Left lobe of liver (tissue), 2 donors: ENCODE measurements around the gene SMCO2. TPM values are rescaled to one million over a fixed set of nuclear protein-coding genes. Genes with fewer than 3 reads are reported as not detected.

Experiments used
- ATAC-seq: fragments of 200-7000 bp; cut with Tn5 transposase; one replicate; pipeline ENCODE4 v1.9.1; 2020; ENCODE audit warnings: mild to moderate bottlenecking, moderate library complexity
- DNase-seq: peaks from one replicate; pipeline ENCODE4 v3.0.0-alpha.2; 2020; ENCODE audit warnings: low spot score
- total RNA-seq: library from RNA; stranded (reverse); gene quantifications from one replicate; pipeline ENCODE4 v1.2.1, GENCODE V29; 2021
- donor health status: DM: no; HTN: no; CAD: no; lungs with moderate emphysema.
- donor health status: DM: no; HTN: yes; CAD: no.

SMCO2 gene
- total RNA-seq: not detected

GRCh38 chr12:27446436-27446835 lies at the start of gene SMCO2:
Gene SMCO2 (plus strand): TSS chr12:27446736. CDS start chr12:27470632, 23,896 bp downstream.
- ATAC-seq (no peak), DNase-seq (no peak)

- no peak for DNase-seq
- ATAC-seq: peak; percentile 65
Observed at GRCh38 chr12:27398466-27398865, 48.1 kb upstream of the SMCO2 start.

- ATAC-seq: no peak
- no peak for DNase-seq
Observed at GRCh38 chr12:27399074-27399473, 47.5 kb upstream of the SMCO2 start.

DNA sequence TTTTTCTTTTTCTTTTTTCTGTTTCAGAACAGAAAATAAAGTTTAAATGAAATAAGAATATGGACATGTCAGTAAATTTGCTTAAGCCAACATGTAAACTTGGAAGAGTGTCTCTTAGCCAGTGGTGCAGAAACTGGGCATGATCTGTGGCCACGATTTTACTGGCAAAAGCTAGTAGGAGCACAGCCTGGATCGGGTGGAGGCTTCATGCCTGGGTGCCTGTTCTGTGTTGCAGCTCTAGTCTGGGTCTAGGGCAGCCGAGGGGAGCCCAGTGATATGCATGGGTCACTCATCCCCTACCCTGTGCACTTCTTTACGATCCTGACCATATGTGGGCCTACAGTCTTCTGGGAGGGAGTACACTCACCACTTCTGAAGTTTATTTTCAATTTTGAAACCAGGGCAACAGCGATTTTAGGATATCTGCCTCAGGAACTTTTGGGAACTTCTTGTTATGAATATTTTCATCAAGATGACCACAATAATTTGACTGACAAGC lies 45.6 kb upstream of the SMCO2 start:
- no peak for DNase-seq
- ATAC-seq: no peak

DNA sequence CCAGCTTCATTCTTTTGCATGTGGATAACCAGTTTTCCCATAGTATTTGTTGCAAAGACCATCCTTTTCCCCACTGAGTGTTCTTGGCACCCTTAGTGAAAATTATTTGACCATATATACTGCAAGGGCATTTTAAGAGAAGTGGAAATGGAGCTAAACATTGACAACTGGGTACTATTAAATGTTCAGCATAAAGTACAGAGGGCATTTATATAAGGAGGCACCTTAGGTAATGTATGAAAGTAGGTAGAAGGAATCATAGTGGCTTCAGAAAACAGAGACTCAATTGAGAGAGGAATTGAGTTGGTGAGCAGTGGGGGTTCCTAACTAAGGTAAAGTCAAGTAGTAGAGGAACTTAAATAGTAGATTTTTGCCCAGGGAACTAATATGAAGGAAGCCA lies 34.5 kb upstream of the SMCO2 start:
- no peak for ATAC-seq

GRCh38 chr12:27422697-27423096 lies 23.8 kb upstream of the SMCO2 start:
- DNase-seq (no peak), ATAC-seq (no peak)

More for the DNA sequence above, 34.5 kb upstream of the SMCO2 start:
- no peak for DNase-seq

GRCh38 chr12:27424631-27425230 lies 21.8 kb upstream of the SMCO2 start:
- ATAC-seq: peak; percentile 99
- DNase-seq: no peak

DNA sequence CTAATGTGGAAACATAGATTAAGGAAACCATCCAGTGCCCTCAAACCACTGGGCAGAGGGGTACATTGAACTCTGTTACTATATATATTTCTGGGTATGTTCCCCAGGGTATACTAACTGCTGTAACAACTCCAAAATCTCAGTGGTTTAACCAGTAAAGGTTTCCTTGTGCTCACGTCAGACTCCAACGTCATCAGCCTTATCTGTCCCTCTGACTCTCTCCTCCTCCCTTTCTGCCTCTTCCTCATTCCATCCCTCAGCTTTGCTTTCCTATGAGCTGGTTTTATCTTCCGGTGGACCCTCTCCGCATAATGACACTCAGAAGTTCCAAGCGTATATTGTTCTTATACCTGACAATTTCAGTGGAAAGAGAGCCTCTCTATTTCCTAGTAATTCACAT lies 21.2 kb upstream of the SMCO2 start:
- ATAC-seq (no peak), DNase-seq (no peak)

- DNase-seq (no peak), ATAC-seq (no peak)
Observed at GRCh38 chr12:27426743-27427487, 19.6 kb upstream of the SMCO2 start.

- no peak for DNase-seq
- no peak for ATAC-seq
Observed at GRCh38 chr12:27427824-27428223, 18.7 kb upstream of the SMCO2 start.

- DNase-seq: no peak
- no peak for ATAC-seq
Observed at GRCh38 chr12:27428466-27428865, 18.1 kb upstream of the SMCO2 start.

- DNase-seq: no peak
- ATAC-seq: no peak
Observed at GRCh38 chr12:27429606-27430005, 16.9 kb upstream of the SMCO2 start.

GRCh38 chr12:27431185-27431584 lies 15.4 kb upstream of the SMCO2 start:
- no peak for DNase-seq
- no peak for ATAC-seq

- no peak for DNase-seq
- peak; percentile 89 for ATAC-seq
Observed at GRCh38 chr12:27434673-27435565, 11.6 kb upstream of the SMCO2 start.

DNA sequence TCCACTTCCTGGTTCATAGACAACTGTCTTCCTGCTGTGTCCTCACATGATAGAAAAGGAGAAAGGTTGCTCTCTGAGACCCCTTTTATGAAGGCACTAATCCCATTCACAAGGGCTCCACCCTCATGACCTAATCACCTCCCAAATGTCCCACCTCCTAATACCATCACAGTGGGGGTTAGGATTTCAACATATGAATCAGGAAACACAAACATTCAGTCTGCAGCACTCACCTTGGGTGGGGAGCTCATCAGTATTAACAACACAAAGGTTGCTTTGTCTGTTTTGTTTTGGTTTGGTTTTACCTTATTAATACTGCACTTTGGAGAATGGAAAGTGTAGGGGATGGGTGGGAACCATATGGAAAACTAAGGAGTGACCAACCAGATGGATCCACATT lies 10.5 kb upstream of the SMCO2 start:
- ATAC-seq (no peak), DNase-seq (no peak)

GRCh38 chr12:27436768-27437167 lies 9.8 kb upstream of the SMCO2 start:
- no peak for DNase-seq
- no peak for ATAC-seq

GRCh38 chr12:27437839-27438238 lies 8.7 kb upstream of the SMCO2 start:
- no peak for ATAC-seq
- DNase-seq: no peak

DNA sequence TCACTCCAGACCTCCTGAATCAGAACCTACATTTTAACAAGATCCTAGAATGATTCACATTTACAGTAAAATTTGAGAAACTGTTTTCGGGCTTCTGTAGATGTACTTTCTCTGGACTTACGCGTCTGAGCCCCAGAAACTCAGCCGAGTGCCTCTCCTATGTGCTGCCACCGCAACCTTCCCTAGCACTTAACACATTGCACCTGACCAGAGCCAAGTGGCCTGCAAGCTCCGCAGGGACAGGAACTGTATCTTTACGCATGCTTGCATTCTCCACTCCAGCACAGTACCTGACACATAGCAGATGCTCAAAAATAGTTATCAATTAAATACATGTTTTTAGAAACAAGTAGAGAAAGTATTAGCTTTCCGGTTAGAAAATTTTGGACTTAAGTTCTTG lies 1.2 kb downstream of the SMCO2 start:
- no peak for ATAC-seq
- DNase-seq: no peak

GRCh38 chr12:27449026-27449425 lies 2.5 kb downstream of the SMCO2 start:
- ATAC-seq: no peak
- no peak for DNase-seq

DNA sequence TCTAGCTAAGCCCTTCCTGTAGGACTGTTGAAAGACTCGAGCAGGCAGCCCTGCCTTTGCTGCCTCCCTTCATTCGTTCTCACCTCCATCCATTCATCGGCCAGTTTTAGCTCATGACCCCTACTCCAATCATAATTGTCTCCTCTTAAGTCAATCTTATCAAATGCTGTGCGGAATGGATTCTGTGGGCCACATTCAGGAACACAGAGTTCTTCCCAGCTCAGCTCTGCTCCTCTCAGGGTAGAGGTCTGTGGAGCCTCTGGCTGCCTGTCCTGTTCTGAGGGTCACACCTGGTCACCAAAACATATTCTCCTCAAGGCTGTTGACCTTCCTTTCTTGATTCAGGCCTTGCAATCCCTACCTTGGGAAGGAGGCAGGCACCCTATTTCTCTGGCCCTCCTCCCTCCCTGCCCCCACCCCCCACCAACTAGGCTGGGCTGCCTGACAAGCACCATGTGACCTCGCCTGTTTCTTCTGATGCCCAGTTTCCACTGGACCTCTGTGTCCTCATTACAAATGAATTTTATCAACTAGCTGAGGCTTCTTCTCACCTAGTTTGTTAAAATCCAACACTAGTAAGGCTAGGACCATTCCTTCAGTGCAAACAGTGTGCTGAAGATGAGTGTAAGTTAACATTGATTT lies 3.5 kb downstream of the SMCO2 start:
- no peak for DNase-seq
- ATAC-seq: no peak
